ENCODE measurements around the gene ATP2C2.

Gene ATP2C2

GRCh38 chr16:84406006-84406963 is 37.9 kb downstream of the ATP2C2 start:
- peaks cover 2% of the 10 kb centered on the region for H3K4me1 Mint-ChIP-seq
- no peak for DNase-seq
- H3K27me3 Mint-ChIP-seq, result peaks cover 59% of the 10 kb centered on the region
- no peak overlapping the region for H3K4me3 Mint-ChIP-seq
- H3K9me3 Mint-ChIP-seq, result no peaks in the 10 kb centered on the region
- H3K36me3 Mint-ChIP-seq, result no peaks in the 10 kb centered on the region
- no peak overlapping the region for H3K27ac Mint-ChIP-seq
- CTCF ChIA-PET, result no interaction called here

- CTCF ChIA-PET, result no interaction called here
- H3K4me3 Mint-ChIP-seq, result no peak overlapping the region
- H3K9me3 Mint-ChIP-seq, result no peaks in the 10 kb centered on the region
- H3K27ac Mint-ChIP-seq, result no peak overlapping the region
- H3K27me3 Mint-ChIP-seq, result peaks cover 55% of the 10 kb centered on the region
- no peak for DNase-seq
- no peaks in the 10 kb centered on the region for H3K36me3 Mint-ChIP-seq
- peaks cover 2% of the 10 kb centered on the region for H3K4me1 Mint-ChIP-seq
Observed at GRCh38 chr16:84407588-84408313, 39.4 kb downstream of the ATP2C2 start.

- CTCF ChIA-PET, result no interaction called here
- Mint-ChIP-seq H3K27ac (no peak overlapping the region), H3K36me3 (no peaks in the 10 kb centered on the region), H3K4me1 (peaks cover 2% of the 10 kb centered on the region), H3K27me3 (peaks cover 49% of the 10 kb centered on the region), H3K9me3 (no peaks in the 10 kb centered on the region), H3K4me3 (no peak overlapping the region)
- no peak for DNase-seq
Observed at GRCh38 chr16:84408314-84408690, 40.0 kb downstream of the ATP2C2 start.

GRCh38 chr16:84408856-84409255 is 40.5 kb downstream of the ATP2C2 start:
- DNase-seq, result no peak
- no peaks in the 10 kb centered on the region for H3K9me3 Mint-ChIP-seq
- peaks cover 2% of the 10 kb centered on the region for H3K4me1 Mint-ChIP-seq
- no peak overlapping the region for H3K4me3 Mint-ChIP-seq
- H3K27ac Mint-ChIP-seq, result no peak overlapping the region
- no peaks in the 10 kb centered on the region for H3K36me3 Mint-ChIP-seq
- CTCF ChIA-PET, result no interaction called here
- peaks cover 44% of the 10 kb centered on the region for H3K27me3 Mint-ChIP-seq

GRCh38 chr16:84410361-84411138 is 42.2 kb downstream of the ATP2C2 start:
- H3K36me3 Mint-ChIP-seq, result no peaks in the 10 kb centered on the region
- H3K27ac Mint-ChIP-seq, result no peak overlapping the region
- H3K4me3 Mint-ChIP-seq, result no peak overlapping the region
- peaks cover 2% of the 10 kb centered on the region for H3K4me1 Mint-ChIP-seq
- CTCF ChIA-PET, result no interaction called here
- no peak for DNase-seq
- no peaks in the 10 kb centered on the region for H3K9me3 Mint-ChIP-seq
- peaks cover 43% of the 10 kb centered on the region for H3K27me3 Mint-ChIP-seq

GRCh38 chr16:84411768-84412167 is 43.4 kb downstream of the ATP2C2 start:
- Mint-ChIP-seq H3K27me3 (peaks cover 33% of the 10 kb centered on the region), H3K4me1 (peaks cover 2% of the 10 kb centered on the region), H3K4me3 (no peak overlapping the region), H3K9me3 (no peaks in the 10 kb centered on the region), H3K27ac (no peak overlapping the region), H3K36me3 (no peaks in the 10 kb centered on the region)
- DNase-seq, result no peak
- CTCF ChIA-PET, result no interaction called here

GRCh38 chr16:84412262-84412661 is 43.9 kb downstream of the ATP2C2 start:
- no peak for DNase-seq
- Mint-ChIP-seq H3K27me3 (peaks cover 32% of the 10 kb centered on the region), H3K9me3 (no peaks in the 10 kb centered on the region), H3K27ac (no peak overlapping the region), H3K4me3 (no peak overlapping the region), H3K4me1 (peaks cover 2% of the 10 kb centered on the region), H3K36me3 (no peaks in the 10 kb centered on the region)
- CTCF ChIA-PET, result no interaction called here

- Mint-ChIP-seq H3K9me3 (no peaks in the 10 kb centered on the region), H3K27ac (no peak overlapping the region), H3K36me3 (no peaks in the 10 kb centered on the region), H3K27me3 (peaks cover 26% of the 10 kb centered on the region), H3K4me1 (peaks cover 2% of the 10 kb centered on the region), H3K4me3 (no peak overlapping the region)
- CTCF ChIA-PET, result no interaction called here
- DNase-seq, result peak; percentile 14
Observed at GRCh38 chr16:84413244-84414004, 45.1 kb downstream of the ATP2C2 start.

GRCh38 chr16:84414789-84415326 is 46.5 kb downstream of the ATP2C2 start:
- Mint-ChIP-seq H3K36me3 (no peaks in the 10 kb centered on the region), H3K9me3 (no peaks in the 10 kb centered on the region), H3K4me1 (no peaks in the 10 kb centered on the region), H3K4me3 (no peak overlapping the region), H3K27ac (no peak overlapping the region), H3K27me3 (peaks cover 23% of the 10 kb centered on the region)
- peak; percentile 10 for DNase-seq
- CTCF ChIA-PET, result no interaction called here

- CTCF ChIA-PET, result no interaction called here
- Mint-ChIP-seq H3K9me3 (no peaks in the 10 kb centered on the region), H3K27me3 (peaks cover 26% of the 10 kb centered on the region), H3K36me3 (no peaks in the 10 kb centered on the region), H3K27ac (no peak overlapping the region), H3K4me1 (peaks cover 12% of the 10 kb centered on the region), H3K4me3 (no peak overlapping the region)
- DNase-seq, result no peak
Observed at GRCh38 chr16:84416407-84417321, 48.3 kb downstream of the ATP2C2 start.

- Mint-ChIP-seq H3K9me3 (no peaks in the 10 kb centered on the region), H3K36me3 (no peaks in the 10 kb centered on the region), H3K27me3 (peaks cover 26% of the 10 kb centered on the region)
Observed at GRCh38 chr16:84418056-84418849, 49.9 kb downstream of the ATP2C2 start.

GRCh38 chr16:84419730-84420129 is 51.4 kb downstream of the ATP2C2 start:
- Mint-ChIP-seq H3K27me3 (peaks cover 19% of the 10 kb centered on the region), H3K4me3 (no peak overlapping the region), H3K4me1 (peaks cover 13% of the 10 kb centered on the region), H3K36me3 (no peaks in the 10 kb centered on the region), H3K27ac (no peak overlapping the region), H3K9me3 (peaks cover 6% of the 10 kb centered on the region)
- CTCF ChIA-PET, result interaction anchor here (2.1 kb wide), 1 partner anchor 143 kb away, joined by 5 read pairs; no protein-coding TSS in a partner anchor
- DNase-seq, result no peak

More at GRCh38 chr16:84418056-84418849, 49.9 kb downstream of the ATP2C2 start:
- Mint-ChIP-seq H3K27ac (no peak overlapping the region), H3K4me1 (peaks cover 13% of the 10 kb centered on the region), H3K4me3 (no peak overlapping the region)
- CTCF ChIA-PET, result interaction anchor here (2.1 kb wide), 1 partner anchor 142 kb away, joined by 5 read pairs; no protein-coding TSS in a partner anchor
- no peak for DNase-seq

Measured in activated naive CD4-positive, alpha-beta T cell treated with anti-CD3 and anti-CD28 coated beads, Interleukin-2, amount 10 ng/mL, durations not matched to agents 7 days and 5 days (primary cell).